Smooth muscle cell (in vitro differentiated cells): ENCODE measurements around the gene CYTL1. TPM values are rescaled to one million over a fixed set of nuclear protein-coding genes. Genes with fewer than 3 reads are reported as not detected.

Experiments
- DNase-seq: peaks from one replicate; lab custom pipeline; 2025; ENCODE audit not compliant: unreplicated experiment; lab: John Stamatoyannopoulos, UW
- H2AFZ ChIP-seq: fragments of 200-600 bp; sonication (generic); 2 replicates; pipeline ENCODE4 v1.6.0; 2016; ENCODE audit warnings: antibody characterized with exemption, low read depth, mild to moderate bottlenecking
- H3F3A ChIP-seq: fragments of 200-600 bp; sonication (generic); 2 replicates; pipeline ENCODE4 v1.6.0; 2017; ENCODE audit warnings: antibody characterized with exemption, low read depth
- H3K27ac ChIP-seq: fragments of 200-600 bp; sonication (generic); 2 replicates; pipeline ENCODE4 v1.5.1; 2016; ENCODE audit warnings: low read depth, mild to moderate bottlenecking
- H3K27me3 ChIP-seq: fragments of 200-600 bp; sonication (generic); 2 replicates; pipeline ENCODE4 v1.6.1; 2016; ENCODE audit warnings: low read depth, mild to moderate bottlenecking
- H3K36me3 ChIP-seq: fragments of 200-600 bp; sonication (generic); 2 replicates; pipeline ENCODE4 v1.5.1; 2016; ENCODE audit warnings: low read depth
- H3K4me1 ChIP-seq: fragments of 200-600 bp; sonication (generic); 2 replicates; pipeline ENCODE4 v1.5.1; 2016; ENCODE audit warnings: low read depth
- H3K4me2 ChIP-seq: fragments of 200-600 bp; sonication (generic); 2 replicates; pipeline ENCODE4 v1.6.0; 2016; ENCODE audit warnings: mild to moderate bottlenecking
- H3K4me3 ChIP-seq: fragments of 200-600 bp; sonication (generic); 2 replicates; pipeline ENCODE4 v1.5.1; 2016; ENCODE audit warnings: mild to moderate bottlenecking
- H3K79me2 ChIP-seq: fragments of 200-600 bp; sonication (generic); 2 replicates; pipeline ENCODE4 v1.6.0; 2016; ENCODE audit warnings: low read depth, mild to moderate bottlenecking
- H3K9ac ChIP-seq: fragments of 200-600 bp; sonication (generic); 2 replicates; pipeline ENCODE4 v1.6.0; 2016; ENCODE audit warnings: low read depth
- H3K9me3 ChIP-seq: fragments of 200-600 bp; sonication (generic); replicated peaks from 2 replicates; pipeline ENCODE4 v1.5.1; 2016; ENCODE audit warnings: low read depth
- H4K20me1 ChIP-seq: fragments of 200-600 bp; sonication (generic); 2 replicates; pipeline ENCODE4 v1.6.0; 2016; ENCODE audit warnings: low read depth
- WGBS: methylation state at CpG from one replicate; pipeline ENCODE4 v1.1.7; 2016; ENCODE audit warnings: low lambda C conversion rate; 5-methylcytosine and 5-hydroxymethylcytosine counted together
- polyA plus RNA-seq: library from polyadenylated mRNA; unstranded; fragments of >200 nt; fragmentation: Nextera tagmentation; extraction: Ambion mirVana; gene quantifications from 2 replicates; pipeline ENCODE4 v1.2.1, GENCODE V29; 2016
- total RNA-seq: library from RNA; depleted of rRNA; stranded (reverse); fragments of >200 nt; gene quantifications from 2 replicates; pipeline ENCODE4 v1.2.3, GENCODE V29; 2014
- TF ChIP-seq, protein P1 (sequence below): fragments of 200-600 bp; sonication (generic); IDR thresholded peaks from 2 replicates; pipeline ENCODE4 v1.5.1; 2017; ENCODE audit warnings: borderline replicate concordance, mild to moderate bottlenecking, antibody characterized with exemption; ENCODE audit not compliant: insufficient read depth, poor library complexity, severe bottlenecking

CYTL1 gene
- total and polyA plus RNA-seq, 2 experiments from 2014 or later = 24.5 to 31.0 TPM

- 5% methylated on average over 59 of the region's 103 CpGs for WGBS
- peak within 1 kb of the TSS; percentile 96 for H2AFZ ChIP-seq
- no peaks in the 10 kb centered on the region for H4K20me1 ChIP-seq
- peaks cover 5% of the 10 kb centered on the region for H3K27me3 ChIP-seq
- no peaks in the 10 kb centered on the region for H3K36me3 ChIP-seq
- no peak within 1 kb of the TSS for H3K9ac ChIP-seq
- no peak within 1 kb of the TSS for H3K27ac ChIP-seq
- peak; percentile 24 for DNase-seq
- no peaks in the 10 kb centered on the region for H3F3A ChIP-seq
- H3K4me2 ChIP-seq = peak within 1 kb of the TSS; percentile 99
- no peaks in the 10 kb centered on the region for H3K9me3 ChIP-seq
- H3K4me3 ChIP-seq = peak within 1 kb of the TSS; percentile 62
- TF ChIP-seq, protein P1, sequence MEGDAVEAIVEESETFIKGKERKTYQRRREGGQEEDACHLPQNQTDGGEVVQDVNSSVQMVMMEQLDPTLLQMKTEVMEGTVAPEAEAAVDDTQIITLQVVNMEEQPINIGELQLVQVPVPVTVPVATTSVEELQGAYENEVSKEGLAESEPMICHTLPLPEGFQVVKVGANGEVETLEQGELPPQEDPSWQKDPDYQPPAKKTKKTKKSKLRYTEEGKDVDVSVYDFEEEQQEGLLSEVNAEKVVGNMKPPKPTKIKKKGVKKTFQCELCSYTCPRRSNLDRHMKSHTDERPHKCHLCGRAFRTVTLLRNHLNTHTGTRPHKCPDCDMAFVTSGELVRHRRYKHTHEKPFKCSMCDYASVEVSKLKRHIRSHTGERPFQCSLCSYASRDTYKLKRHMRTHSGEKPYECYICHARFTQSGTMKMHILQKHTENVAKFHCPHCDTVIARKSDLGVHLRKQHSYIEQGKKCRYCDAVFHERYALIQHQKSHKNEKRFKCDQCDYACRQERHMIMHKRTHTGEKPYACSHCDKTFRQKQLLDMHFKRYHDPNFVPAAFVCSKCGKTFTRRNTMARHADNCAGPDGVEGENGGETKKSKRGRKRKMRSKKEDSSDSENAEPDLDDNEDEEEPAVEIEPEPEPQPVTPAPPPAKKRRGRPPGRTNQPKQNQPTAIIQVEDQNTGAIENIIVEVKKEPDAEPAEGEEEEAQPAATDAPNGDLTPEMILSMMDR = no peak
- H3K4me1 ChIP-seq = peaks cover 5% of the 10 kb centered on the region
- no peaks in the 10 kb centered on the region for H3K79me2 ChIP-seq
Observed at GRCh38 chr4:5051278-5052203, 32.3 kb upstream of the CYTL1 start, which contains the start of gene STK32B. Gene STK32B, plus strand, starts transcription at chr4:5051480.

- Histone ChIP-seq H3K27ac (no peak overlapping the region), H3K4me3 (peak overlapping the region; percentile 62), H4K20me1 (no peaks in the 10 kb centered on the region), H3K4me2 (peak overlapping the region; percentile 99), H3K36me3 (no peaks in the 10 kb centered on the region), H3F3A (no peaks in the 10 kb centered on the region), H3K27me3 (peaks cover 5% of the 10 kb centered on the region), H3K79me2 (no peaks in the 10 kb centered on the region), H3K9ac (no peak overlapping the region), H3K4me1 (peaks cover 5% of the 10 kb centered on the region), H3K9me3 (peaks cover 6% of the 10 kb centered on the region), H2AFZ (peak overlapping the region; percentile 96)
- TF ChIP-seq, protein P1 = peak; percentile 70
- 2% methylated on average over 36 of the region's 36 CpGs for WGBS
- DNase-seq = peak; percentile 18
Observed at GRCh38 chr4:5050520-5051277, 31.4 kb upstream of the CYTL1 start.

- Histone ChIP-seq H3K27ac (no peak overlapping the region), H3K9ac (no peak overlapping the region), H3K27me3 (peaks cover 5% of the 10 kb centered on the region), H3K9me3 (peaks cover 6% of the 10 kb centered on the region), H2AFZ (no peak overlapping the region), H4K20me1 (no peaks in the 10 kb centered on the region), H3K4me3 (no peak overlapping the region), H3K4me1 (peaks cover 5% of the 10 kb centered on the region), H3K36me3 (no peaks in the 10 kb centered on the region), H3K4me2 (no peak overlapping the region), H3F3A (no peaks in the 10 kb centered on the region), H3K79me2 (no peaks in the 10 kb centered on the region)
- 93% methylated on average over 4 of the region's 4 CpGs for WGBS
- TF ChIP-seq, protein P1 = no peak
- no peak for DNase-seq
Observed at GRCh38 chr4:5048721-5049120, 29.5 kb upstream of the CYTL1 start.
